ENCODE results near the gene THUMPD1.
"Not testable (repeated sequence)": the region's sequence is repeated elsewhere in the genome, so short reads cannot be mapped to it uniquely, and the experiment has no call there.

THUMPD1 gene

GRCh38 chr16:20696618-20697017 lies 45.0 kb downstream of the THUMPD1 start:
- FAIRE-seq (no peak), DNase-seq (ENCODE audit: low spot score) (no peak)

GRCh38 chr16:20695024-20695423 lies 46.6 kb downstream of the THUMPD1 start:
- DNase-seq (ENCODE audit: low spot score) (no peak), FAIRE-seq (no peak)

GRCh38 chr16:20694096-20694495 lies 47.5 kb downstream of the THUMPD1 start:
- DNase-seq (ENCODE audit: low spot score); FAIRE-seq: not testable (repeated sequence)

- DNase-seq (ENCODE audit: low spot score) (no peak), FAIRE-seq (no peak)
Measured at GRCh38 chr16:20689668-20690067, 52.0 kb downstream of the THUMPD1 start.

GRCh38 chr16:20683812-20684211 lies 57.8 kb downstream of the THUMPD1 start:
- DNase-seq (ENCODE audit: low spot score): no peak
- FAIRE-seq: no peak

All from RCC 7860 (cell line).